K562 (cell line): Measurements from ENCODE around the gene SCLY. TPM values are rescaled to one million over a fixed set of nuclear protein-coding genes. Genes with fewer than 3 reads are reported as not detected.

Experiments used
- ATAC-seq: fragments of 200-7000 bp; cut with Tn5 transposase; 3 replicates; pipeline ENCODE4 v1.9.1; 2020; ENCODE audit warnings: moderate library complexity
- BruUV-seq: library from RNA; stranded (reverse); fragments of 400-500 nt; replicated peaks from 2 replicates; lab custom pipeline; 2021; lab: Mats Ljungman, UMichigan
- CTCF ChIA-PET: fragments of 300-600 bp; formaldehyde crosslinking; extraction: SDS; loops from one replicate; lab custom pipeline; 2021; ENCODE audit warnings: low intra/inter-chr PET ratio; lab: Yijun Ruan, JAX
- POLR2A ChIA-PET: fragments of 300-600, 350-650 bp; sonication (Branson Sonifier 250); formaldehyde crosslinking; extraction: SDS; loops from one replicate; lab custom pipeline; 2021; ENCODE audit warnings: antibody characterized with exemption, inconsistent platforms; lab: Yijun Ruan, JAX
- DNase-seq, 4 experiments: peaks; one replicate each; pipeline versions ENCODE4 v3.0.0 to v3.0.0-alpha.2; 2011 to 2018; ENCODE audit warnings: low spot score in 3 of 4, mixed read lengths in 3 of 4; ENCODE audit errors: extremely low read depth in 1 of 4
- FAIRE-seq: peaks from 2 replicates; lab custom pipeline; 2011; peaks lifted over from hg19 to GRCh38; lab: Jason Lieb, UNC
- H2AFZ ChIP-seq: 2 replicates; pipeline ENCODE4 v1.6.0; 2011; ENCODE audit warnings: low read depth, low read length, control low read depth, inconsistent platforms
- H3K27ac ChIP-seq: fragments of 200-600 bp; 3 replicates; pipeline ENCODE4 v1.8.0; 2011; ENCODE audit warnings: low read depth, mild to moderate bottlenecking, control low read depth, inconsistent platforms, low read length, moderate library complexity, mixed read lengths; ENCODE audit errors: extremely low read depth
- H3K27me3 ChIP-seq, 2 experiments: fragments of 300-600 bp in 1 of 2; 2 replicates in 1 of 2; 3 replicates in 1 of 2; pipeline versions ENCODE4 v1.6.0 to v1.8.0; 2011; ENCODE audit warnings: inconsistent platforms in 2 of 2, low read length in 2 of 2, mild to moderate bottlenecking in 1 of 2, mixed read lengths in 1 of 2, moderate library complexity in 1 of 2; ENCODE audit not compliant: control insufficient read depth in 2 of 2, insufficient read depth in 2 of 2
- H3K36me3 ChIP-seq: fragments of 300-600 bp; 3 replicates; pipeline ENCODE4 v1.8.0; 2011; ENCODE audit warnings: mild to moderate bottlenecking, low read length, inconsistent platforms; ENCODE audit not compliant: control insufficient read depth, insufficient read depth
- H3K4me1 ChIP-seq, 2 experiments: fragments of 200-600 bp in 1 of 2; replicated peaks in 1 of 2; 2 replicates in 1 of 2; 3 replicates in 1 of 2; pipeline versions ENCODE4 v1.5.1 to v1.8.0; 2011; ENCODE audit warnings: inconsistent platforms in 2 of 2, low read length in 2 of 2, mild to moderate bottlenecking in 1 of 2, mixed read lengths in 1 of 2, moderate library complexity in 1 of 2; ENCODE audit not compliant: control insufficient read depth in 2 of 2, insufficient read depth in 2 of 2
- H3K4me2 ChIP-seq: 2 replicates; pipeline ENCODE4 v1.6.1; 2011; ENCODE audit warnings: low read length, control low read depth, inconsistent platforms, mixed read lengths; ENCODE audit not compliant: insufficient read depth
- H3K4me3 ChIP-seq: fragments of 200-600 bp; sonication (generic), shearing (Covaris generic); 2 replicates; pipeline ENCODE4 v1.5.1; 2016; ENCODE audit warnings: control low read depth, inconsistent platforms
- H3K79me2 ChIP-seq: fragments of 200-600 bp; 3 replicates; pipeline ENCODE4 v1.8.0; 2011; ENCODE audit warnings: low read length, inconsistent platforms; ENCODE audit not compliant: control insufficient read depth, insufficient read depth
- H3K9ac ChIP-seq, 2 experiments: 2 replicates each; pipeline versions ENCODE4 v1.6.0 to v1.6.1; 2011; ENCODE audit warnings: low read depth in 2 of 2, low read length in 2 of 2, control low read depth in 1 of 2, inconsistent platforms in 1 of 2, mild to moderate bottlenecking in 1 of 2, mixed read lengths in 1 of 2; ENCODE audit not compliant: insufficient read depth in 1 of 2
- H3K9me1 ChIP-seq: one replicate; pipeline ENCODE4 v1.6.0; 2011; ENCODE audit warnings: inconsistent platforms, mild to moderate bottlenecking, low read length, moderate library complexity; ENCODE audit not compliant: control insufficient read depth, insufficient read depth
- H3K9me3 ChIP-seq: replicated peaks from 2 replicates; pipeline ENCODE4 v1.5.1; 2011; ENCODE audit warnings: low read depth, low read length, inconsistent platforms; ENCODE audit not compliant: control insufficient read depth, insufficient read depth
- H4K20me1 ChIP-seq: replicated peaks from 2 replicates; pipeline ENCODE4 v1.6.1; 2011; ENCODE audit warnings: low read length, inconsistent platforms, mixed read lengths; ENCODE audit not compliant: control insufficient read depth, insufficient read depth
- CTBP1 ChIP-seq: fragments of 450-650 bp; IDR thresholded peaks from 2 replicates; pipeline ENCODE4 v1.6.1; 2016; ENCODE audit warnings: borderline replicate concordance
- EHMT2 ChIP-seq: fragments of 450-650 bp; IDR thresholded peaks from 2 replicates; pipeline ENCODE4 v1.6.1; 2018; ENCODE audit warnings: antibody characterized with exemption
- ELK3 ChIP-seq: fragments of 450-650 bp; formaldehyde crosslinking; IDR thresholded peaks from 2 replicates; pipeline ENCODE4 v1.4.0; 2020; ENCODE audit warnings: mild to moderate bottlenecking
- EP400 ChIP-seq: fragments of 450-650 bp; IDR thresholded peaks from 2 replicates; pipeline ENCODE4 v1.6.1; 2017; ENCODE audit warnings: antibody characterized with exemption, mild to moderate bottlenecking, moderate library complexity
- HNRNPUL1 ChIP-seq: fragments of 200-400 bp; formaldehyde crosslinking; IDR thresholded peaks from 2 replicates; pipeline ENCODE4 v1.6.1; 2017; ENCODE audit warnings: low read length
- NR2C1 ChIP-seq, 2 experiments: fragments of 450-650 bp; IDR thresholded peaks; 2 replicates each; pipeline ENCODE4 v1.6.1; 2017; ENCODE audit warnings: mild to moderate bottlenecking in 2 of 2, antibody characterized with exemption in 1 of 2, inconsistent platforms in 1 of 2, missing compliant biosample characterization in 1 of 2, missing genetic modification characterization in 1 of 2
- NR4A1 ChIP-seq, 2 experiments: fragments of 250-450 bp in 1 of 2; fragments of 450-650 bp in 1 of 2; sonication (Bioruptor Pico) in 1 of 2; IDR thresholded peaks; 2 replicates each; pipeline versions ENCODE4 v1.4.0 to v1.6.1; 2016 to 2020; ENCODE audit warnings: mild to moderate bottlenecking in 2 of 2, missing compliant biosample characterization in 1 of 2, missing genetic modification characterization in 1 of 2, moderate library complexity in 1 of 2
- RERE ChIP-seq: sonication (generic); formaldehyde crosslinking; IDR thresholded peaks from 2 replicates; pipeline ENCODE4 v1.8.0; 2023; ENCODE audit warnings: missing genetic modification reagents, mild to moderate bottlenecking, borderline replicate concordance
- TAF1 ChIP-seq: IDR thresholded peaks from 2 replicates; pipeline ENCODE4 v1.6.1; 2011; ENCODE audit warnings: mild to moderate bottlenecking, low read length, moderate library complexity; ENCODE audit not compliant: insufficient read depth, control insufficient read depth, severe bottlenecking; ENCODE audit errors: extremely low read depth
- TEAD2 ChIP-seq: fragments of 450-650 bp; IDR thresholded peaks from 2 replicates; pipeline ENCODE4 v1.6.1; 2016; ENCODE audit warnings: missing genetic modification characterization, control low read depth, missing compliant biosample characterization
- ZNF507 ChIP-seq: conservative IDR thresholded peaks from 2 replicates; pipeline ENCODE4 v1.6.1; 2017; ENCODE audit warnings: missing genetic modification characterization, missing compliant biosample characterization
- ZNF589 ChIP-seq: fragments of 200-800 bp; sonication (Bioruptor generic); IDR thresholded peaks from 2 replicates; pipeline ENCODE4 v1.6.1; 2016; ENCODE audit warnings: low read depth, missing genetic modification characterization, missing compliant biosample characterization
- ZNF717 ChIP-seq: fragments of 250-450 bp; sonication (Bioruptor Pico); IDR thresholded peaks from 2 replicates; pipeline ENCODE4 v1.5.0; 2021
- ZNF76 ChIP-seq: fragments of 250-450 bp; sonication (Bioruptor Pico); IDR thresholded peaks from 2 replicates; pipeline ENCODE4 v1.4.0; 2020; ENCODE audit warnings: mild to moderate bottlenecking, moderate library complexity, borderline replicate concordance
- ZNF764 ChIP-seq: fragments of 250-450 bp; sonication (Bioruptor Pico); IDR thresholded peaks from 2 replicates; pipeline ENCODE4 v1.4.0; 2020; ENCODE audit warnings: low read depth, mild to moderate bottlenecking, moderate library complexity
- WGBS: fragments of 100-300 bp; shearing (Covaris generic); methylation state at CpG from one replicate; pipeline ENCODE4 v1.1.6; 2016; ENCODE audit warnings: low coverage, mixed read lengths; ENCODE audit not compliant: insufficient coverage; ENCODE audit errors: missing lambda C conversion rate; 5-methylcytosine and 5-hydroxymethylcytosine counted together
- in situ Hi-C: fragments of 300-500 bp; cut with MboI; formaldehyde crosslinking; loops from 4 replicates; pipeline ENCODE4 v1.15.0; 2018; ENCODE audit warnings: inconsistent platforms, mixed read lengths
- intact Hi-C: fragments of 100-400 bp; cut with micrococcal nuclease; formaldehyde crosslinking; loops from 2 replicates; pipeline ENCODE4 v1.14.2; 2022
- polyA plus RNA-seq, 8 experiments: library from polyadenylated mRNA; depleted of rRNA in 4 of 8; stranded (reverse) in 5 of 8; unstranded in 3 of 8; fragments of >200 nt; fragmentation: Nextera tagmentation in 2 of 8; fragmentation: Illumina TruSeq in 1 of 8; extraction: Ambion mirVana in 2 of 8; extraction: Trizol in 1 of 8; gene quantifications; 2 replicates each; pipeline versions ENCODE4 v1.2.1 to v1.2.3, GENCODE V29; 2011 to 2014; ENCODE audit warnings: inconsistent platforms in 1 of 8, missing spikeins in 1 of 8
- total RNA-seq, 7 experiments: library from RNA; depleted of rRNA in 6 of 7; stranded (reverse); fragments of >200 nt in 6 of 7; fragmentation: Illumina TruSeq in 2 of 7; extraction: Trizol in 2 of 7; gene quantifications; 2 replicates each; pipeline versions ENCODE4 v1.2.1 to v1.2.3, GENCODE V29; 2011 to 2021; ENCODE audit warnings: low replicate concordance in 1 of 7

SCLY gene
- total and polyA plus RNA-seq, 9 of the 15 experiments (the other 6 are each of a cell fraction or from before 2014, with no cell fraction given), result 2.6 to 32.2 (median 21.1) TPM

GRCh38 chr2:238108423-238109183 is 47.8 kb downstream of the SCLY start:
- no peaks in the 10 kb centered on the region for H4K20me1 ChIP-seq
- H3K4me1 ChIP-seq, result peaks cover 4 to 34% of the 10 kb centered on the region in 2 experiments; a peak in 3 of 5 replicates
- H3K27me3 ChIP-seq, result no peaks in the 10 kb centered on the region
- in situ Hi-C loops (loop anchor here (10.0 kb wide), 1 partner anchor 254 kb away; the partner anchor contains the start of gene RAMP1), intact Hi-C loops (loop anchor here (1.0 to 5.0 kb wide), 2 partner anchors 186 to 250 kb away; no protein-coding TSS in a partner anchor)
- ATAC-seq, result peak; percentile 69
- H3K9me1 ChIP-seq, result no peaks in the 10 kb centered on the region
- H3K4me3 ChIP-seq, result no peak overlapping the region
- ChIA-PET POLR2A (interaction anchor here (1.4 kb wide), 1 partner anchor 9 kb away, joined by 8 read pairs; the partner anchor contains the start of gene ESPNL), CTCF (interaction anchor here (1.8 kb wide), 1 partner anchor 250 kb away, joined by 5 read pairs; no protein-coding TSS in a partner anchor)
- H2AFZ ChIP-seq, result 0 out of 2 replicates have a peak overlapping the region, but pooled peaks have one; percentile 45
- FAIRE-seq, result no peak
- no peaks in the 10 kb centered on the region for H3K79me2 ChIP-seq
- H3K36me3 ChIP-seq, result no peaks in the 10 kb centered on the region
- H3K27ac ChIP-seq, result no peak overlapping the region
- peak in 3 of 4 experiments; percentile 33 to 53 (median 37) for DNase-seq
- no TSS peak for BruUV-seq
- peak overlapping the region in 1 of 2 experiments; percentile 7; a peak in 1 of 4 replicates for H3K9ac ChIP-seq
- H3K9me3 ChIP-seq, result no peaks in the 10 kb centered on the region
- no peak overlapping the region for H3K4me2 ChIP-seq
- WGBS, result 39% methylated on average over 14 of the region's 19 CpGs
- TF ChIP-seq ZNF589 (no peak), TAF1 (no peak), HNRNPUL1 (no peak), EP400 (no peak), ELK3 (CRISPR knock-in tag) (no peak), EHMT2 (no peak), ZNF507 (tag) (no peak), NR2C1 (IDR thresholded peaks at IDR 0.05) (no peak), NR2C1 (tag; IDR thresholded peaks at IDR 0.05) (no peak), ZNF717 (CRISPR knock-in tag) (no peak), NR4A1 (CRISPR knock-in tag; IDR thresholded peaks at IDR 0.05) (no peak), NR4A1 (tag; IDR thresholded peaks at IDR 0.05) (no peak), CTBP1 (no peak), ZNF764 (CRISPR knock-in tag) (no peak), RERE (CRISPR knock-in tag) (no peak), TEAD2 (tag) (no peak), ZNF76 (no peak)
